MM.1S (cell line): ENCODE data around the gene CXorf38.

ENCODE experiments used
- DNase-seq: peaks from one replicate; pipeline ENCODE4 v3.0.0-alpha.2; 2015
- H2AFZ ChIP-seq: fragments of 300-600 bp; sonication (generic); 2 replicates; pipeline ENCODE4 v1.6.0; 2016; ENCODE audit warnings: antibody characterized with exemption, low read length
- H3F3A ChIP-seq: fragments of 300-600 bp; sonication (generic); 2 replicates; pipeline ENCODE4 v1.6.1; 2016; ENCODE audit warnings: mild to moderate bottlenecking, antibody characterized with exemption, low read length, moderate library complexity, mixed read lengths; ENCODE audit not compliant: insufficient read depth
- H3K27ac ChIP-seq: fragments of 300-600 bp; sonication (generic); 2 replicates; pipeline ENCODE4 v1.5.1; 2016; ENCODE audit warnings: mild to moderate bottlenecking, low read length
- H3K27me3 ChIP-seq: fragments of 300-600 bp; sonication (generic); replicated peaks from 2 replicates; pipeline ENCODE4 v1.6.0; 2016; ENCODE audit warnings: low read length; ENCODE audit not compliant: insufficient read depth
- H3K36me3 ChIP-seq: fragments of 300-600 bp; sonication (generic); replicated peaks from 2 replicates; pipeline ENCODE4 v1.6.1; 2016; ENCODE audit warnings: mild to moderate bottlenecking, low read length, mixed read lengths; ENCODE audit not compliant: insufficient read depth
- H3K4me1 ChIP-seq: fragments of 300-600 bp; sonication (generic); 2 replicates; pipeline ENCODE4 v1.6.1; 2016; ENCODE audit warnings: low read length, mixed read lengths
- H3K4me2 ChIP-seq: fragments of 300-600 bp; sonication (generic); 2 replicates; pipeline ENCODE4 v1.6.0; 2016; ENCODE audit warnings: low read depth, low read length
- H3K4me3 ChIP-seq: fragments of 300-600 bp; sonication (generic); 2 replicates; pipeline ENCODE4 v1.5.1; 2016; ENCODE audit warnings: low read length, mixed read lengths
- H3K79me2 ChIP-seq: fragments of 300-600 bp; sonication (generic); 2 replicates; pipeline ENCODE4 v1.6.1; 2016; ENCODE audit warnings: mixed run types, low read length, mixed read lengths
- H3K9ac ChIP-seq: fragments of 300-600 bp; sonication (generic); 2 replicates; pipeline ENCODE4 v1.6.1; 2016; ENCODE audit warnings: low read length, mixed read lengths
- H3K9me2 ChIP-seq: fragments of 300-600 bp; sonication (generic); replicated peaks from 2 replicates; pipeline ENCODE4 v1.6.1; 2016; ENCODE audit warnings: mild to moderate bottlenecking, low read length, mixed read lengths; ENCODE audit not compliant: insufficient read depth
- H3K9me3 ChIP-seq: fragments of 300-600 bp; sonication (generic); replicated peaks from 2 replicates; pipeline ENCODE4 v1.6.1; 2016; ENCODE audit warnings: mild to moderate bottlenecking, low read length, mixed read lengths; ENCODE audit not compliant: insufficient read depth
- H4K20me1 ChIP-seq: fragments of 300-600 bp; sonication (generic); 2 replicates; pipeline ENCODE4 v1.6.1; 2016; ENCODE audit warnings: mild to moderate bottlenecking, low read length, moderate library complexity, mixed read lengths; ENCODE audit not compliant: insufficient read depth
- CTCF ChIP-seq: fragments of 300-600 bp; sonication (generic); IDR thresholded peaks from 2 replicates; pipeline ENCODE4 v1.5.1; 2016; ENCODE audit warnings: antibody characterized with exemption, low read length, mixed read lengths
- EZH2 ChIP-seq: fragments of 300-600 bp; sonication (generic); optimal IDR thresholded peaks from 2 replicates; pipeline ENCODE3; 2017; ENCODE audit warnings: low read depth, mild to moderate bottlenecking, antibody characterized with exemption, low read length, mixed read lengths
- EZH2phosphoT487 ChIP-seq: fragments of 300-600 bp; sonication (generic); IDR thresholded peaks from 2 replicates; pipeline ENCODE4 v1.6.1; 2018; ENCODE audit warnings: antibody characterized with exemption, low read length

Gene CXorf38

GRCh38 chrX:40637687-40638086 is 9.7 kb downstream of the CXorf38 start:
- Histone ChIP-seq H3K27ac (no peak overlapping the region), H3K4me2 (no peak overlapping the region), H3K9me3 (no peaks in the 10 kb centered on the region), H3K27me3 (no peaks in the 10 kb centered on the region), H3K36me3 (no peaks in the 10 kb centered on the region; the same call in 1 of the 2 replicates), H3K79me2 (peaks cover 39% of the 10 kb centered on the region), H3K9ac (no peak overlapping the region), H3F3A (no peaks in the 10 kb centered on the region), H2AFZ (no peak overlapping the region), H4K20me1 (no peaks in the 10 kb centered on the region), H3K4me3 (no peak overlapping the region), H3K9me2 (no peaks in the 10 kb centered on the region), H3K4me1 (no peaks in the 10 kb centered on the region)
- no peak for DNase-seq
- TF ChIP-seq CTCF (no peak), EZH2phosphoT487 (no peak), EZH2 (no peak)

DNA sequence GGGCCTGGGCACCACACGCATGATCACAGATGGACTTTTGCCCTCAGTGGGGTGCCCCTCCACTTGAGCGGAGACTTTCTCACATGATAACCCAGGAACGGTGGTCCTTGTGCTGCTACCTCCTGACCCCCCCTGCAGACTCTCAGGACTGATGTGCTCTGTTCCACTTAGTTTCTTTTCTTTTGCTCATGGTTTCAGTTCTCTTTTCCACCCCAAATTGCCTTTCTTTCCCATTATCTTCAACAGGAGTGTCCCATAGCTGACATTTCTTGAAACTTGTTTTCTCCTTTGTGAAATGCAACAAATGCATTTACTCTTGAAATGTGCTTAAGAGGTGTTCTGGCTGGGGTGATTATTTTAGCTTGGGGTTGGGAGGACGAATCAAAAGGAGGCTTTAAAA is 15.2 kb downstream of the CXorf38 start:
- Histone ChIP-seq H3K4me1 (no peaks in the 10 kb centered on the region), H4K20me1 (no peaks in the 10 kb centered on the region), H2AFZ (no peak overlapping the region), H3K9me3 (no peaks in the 10 kb centered on the region), H3K4me3 (no peak overlapping the region), H3K9me2 (no peaks in the 10 kb centered on the region), H3K36me3 (peaks cover 5% of the 10 kb centered on the region; the same call in 1 of the 2 replicates), H3K27ac (no peak overlapping the region), H3K9ac (no peak overlapping the region), H3K4me2 (no peak overlapping the region), H3F3A (no peaks in the 10 kb centered on the region), H3K27me3 (no peaks in the 10 kb centered on the region), H3K79me2 (no peaks in the 10 kb centered on the region)
- no peak for DNase-seq
- no peak for TF ChIP-seq CTCF
- TF ChIP-seq EZH2phosphoT487, result no peak
- no peak for TF ChIP-seq EZH2

DNA sequence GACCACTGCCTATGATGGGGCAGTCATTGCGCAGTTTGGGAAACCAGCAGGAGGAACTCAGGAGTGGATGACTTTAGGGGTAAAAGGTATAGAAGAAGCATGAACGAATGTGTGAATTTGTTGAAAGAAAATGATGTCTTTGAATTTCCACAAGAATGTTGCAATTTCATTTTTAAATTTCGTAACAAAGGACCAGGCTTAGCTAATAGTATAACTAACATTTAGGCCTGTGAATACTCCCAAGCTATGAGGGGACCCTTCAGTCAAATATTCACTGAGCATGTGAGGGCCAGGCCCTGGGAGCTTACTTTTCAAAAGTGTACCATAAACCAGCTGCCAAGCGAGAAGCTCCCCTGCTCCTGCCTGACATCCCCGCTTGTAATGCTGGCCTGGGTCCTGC is 18.9 kb downstream of the CXorf38 start:
- no peak overlapping the region for H3K4me2 ChIP-seq
- no peaks in the 10 kb centered on the region for H3K27me3 ChIP-seq
- no peaks in the 10 kb centered on the region for H3F3A ChIP-seq
- H3K9me2 ChIP-seq, result no peaks in the 10 kb centered on the region
- H3K9me3 ChIP-seq, result no peaks in the 10 kb centered on the region
- H3K79me2 ChIP-seq, result no peaks in the 10 kb centered on the region
- no peaks in the 10 kb centered on the region for H3K4me1 ChIP-seq
- H3K27ac ChIP-seq, result no peak overlapping the region
- no peaks in the 10 kb centered on the region for H4K20me1 ChIP-seq
- H2AFZ ChIP-seq, result no peak overlapping the region
- no peak overlapping the region for H3K9ac ChIP-seq
- TF ChIP-seq CTCF, result no peak
- TF ChIP-seq EZH2, result no peak
- no peak for TF ChIP-seq EZH2phosphoT487
- DNase-seq, result no peak
- H3K4me3 ChIP-seq, result no peak overlapping the region
- H3K36me3 ChIP-seq, result 0 out of 2 replicates have a peak, but pooled peaks cover 5% of the 10 kb centered on the region
